GM19395 (cell line): Measurements from ENCODE around the gene CNGA2.

ENCODE experiments used
- ATAC-seq: cut with Tn5 transposase; IDR thresholded peaks from one replicate; pipeline ENCODE4 v1.9.1; 2021; ENCODE audit warnings: mild to moderate bottlenecking, moderate library complexity; ENCODE audit not compliant: unreplicated experiment

Gene CNGA2

GRCh38 chrX:151711154-151711553, 23.4 kb upstream of the CNGA2 start:
- ATAC-seq, result no peak

GRCh38 chrX:151711787-151712186, 22.8 kb upstream of the CNGA2 start:
- ATAC-seq, result no peak

- ATAC-seq, result no peak
These were observed 22.3 kb upstream of the CNGA2 start for GRCh38 chrX:151712253-151712652.

GRCh38 chrX:151713849-151714248, 20.7 kb upstream of the CNGA2 start:
- no peak for ATAC-seq

GRCh38 chrX:151714362-151714761, 20.2 kb upstream of the CNGA2 start:
- ATAC-seq, result no peak

- no peak for ATAC-seq
These were observed 18.8 kb upstream of the CNGA2 start, which contains the start of gene FATE1 for GRCh38 chrX:151715752-151716151. FATE1 (plus strand) TSS chrX:151716035; CDS start chrX:151716120, 85 bp downstream.

GRCh38 chrX:151722241-151722846, 12.2 kb upstream of the CNGA2 start:
- ATAC-seq, result no peak

- no peak for ATAC-seq
These were observed 11.3 kb upstream of the CNGA2 start for GRCh38 chrX:151723156-151723760.

GRCh38 chrX:151724563-151725337, 9.8 kb upstream of the CNGA2 start:
- ATAC-seq, result no peak

- no peak for ATAC-seq
These were observed 9.3 kb upstream of the CNGA2 start for GRCh38 chrX:151725338-151725614.

GRCh38 chrX:151726751-151727150, 7.8 kb upstream of the CNGA2 start:
- ATAC-seq, result no peak

GRCh38 chrX:151727346-151727745, 7.2 kb upstream of the CNGA2 start:
- no peak for ATAC-seq

GRCh38 chrX:151729056-151729725, 5.4 kb upstream of the CNGA2 start:
- no peak for ATAC-seq

GRCh38 chrX:151735219-151735618, 673 bp downstream of the CNGA2 start:
- no peak for ATAC-seq

- no peak for ATAC-seq
These were observed 2.1 kb downstream of the CNGA2 start for GRCh38 chrX:151736685-151737084.

GRCh38 chrX:151737494-151737893, 2.9 kb downstream of the CNGA2 start:
- no peak for ATAC-seq

GRCh38 chrX:151738751-151739150, 4.2 kb downstream of the CNGA2 start:
- ATAC-seq, result no peak

GRCh38 chrX:151741606-151742005, 7.1 kb downstream of the CNGA2 start:
- ATAC-seq, result no peak

- ATAC-seq, result no peak
These were observed 7.8 kb downstream of the CNGA2 start for GRCh38 chrX:151742311-151742710.

- no peak for ATAC-seq
These were observed 9.3 kb downstream of the CNGA2 start for GRCh38 chrX:151743651-151744470.

GRCh38 chrX:151745651-151746050, 11.1 kb downstream of the CNGA2 start:
- ATAC-seq, result no peak
